NCI-H2196 treated with DMSO at 0.1 percent for 48 hours (cell line): ENCODE results near the gene EFCAB6.

Experiments used
- DNase-seq: peaks from one replicate; lab custom pipeline; 2025; ENCODE audit not compliant: unreplicated experiment; lab: John Stamatoyannopoulos, UW

EFCAB6 gene

DNA sequence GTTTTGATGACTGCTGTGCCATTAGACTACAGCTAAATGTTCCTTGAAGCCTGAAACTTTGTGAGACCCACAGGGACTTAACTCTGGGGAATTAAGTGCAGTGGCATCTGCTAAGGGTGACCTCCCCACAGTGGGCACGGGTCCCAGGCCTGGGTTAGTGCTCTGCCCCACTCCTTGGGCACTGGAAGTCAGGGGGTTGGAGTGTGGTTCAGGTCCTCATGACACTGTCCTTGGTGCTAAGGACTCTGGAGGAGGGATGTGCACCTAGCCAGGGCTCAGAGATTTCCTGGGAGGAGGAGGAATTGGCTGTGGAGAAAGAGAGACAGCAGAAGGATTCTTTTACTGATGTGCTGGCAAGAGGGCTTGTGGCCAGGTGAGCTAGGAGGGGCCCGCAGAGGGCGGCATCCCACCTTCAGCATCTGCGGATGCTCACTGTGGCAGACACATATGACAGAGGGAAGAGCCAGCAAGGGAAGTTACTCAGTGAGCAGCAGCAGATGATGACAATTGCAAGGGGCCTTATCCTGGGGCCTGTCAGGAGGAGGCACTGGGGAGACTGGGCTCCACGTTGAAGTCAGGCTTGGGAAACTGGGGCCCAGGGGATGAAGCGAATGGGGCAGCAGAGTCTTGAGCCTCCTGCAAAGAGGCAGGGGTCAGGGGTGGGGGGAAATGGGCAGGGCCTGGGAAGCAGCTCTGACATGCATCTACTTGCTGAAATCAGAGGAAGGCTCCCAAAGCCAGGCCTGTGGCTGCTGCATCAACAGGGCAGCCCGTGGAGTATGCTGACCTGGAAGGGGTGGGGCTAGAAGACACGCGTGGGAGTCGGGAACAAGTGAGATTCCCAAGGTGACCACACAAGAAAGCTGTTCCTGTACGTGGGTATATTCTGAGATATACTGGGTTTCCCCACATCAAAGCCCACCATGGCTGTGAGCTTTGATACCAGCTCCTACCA lies 256.3 kb downstream of the EFCAB6 start:
- no peak for DNase-seq

DNA sequence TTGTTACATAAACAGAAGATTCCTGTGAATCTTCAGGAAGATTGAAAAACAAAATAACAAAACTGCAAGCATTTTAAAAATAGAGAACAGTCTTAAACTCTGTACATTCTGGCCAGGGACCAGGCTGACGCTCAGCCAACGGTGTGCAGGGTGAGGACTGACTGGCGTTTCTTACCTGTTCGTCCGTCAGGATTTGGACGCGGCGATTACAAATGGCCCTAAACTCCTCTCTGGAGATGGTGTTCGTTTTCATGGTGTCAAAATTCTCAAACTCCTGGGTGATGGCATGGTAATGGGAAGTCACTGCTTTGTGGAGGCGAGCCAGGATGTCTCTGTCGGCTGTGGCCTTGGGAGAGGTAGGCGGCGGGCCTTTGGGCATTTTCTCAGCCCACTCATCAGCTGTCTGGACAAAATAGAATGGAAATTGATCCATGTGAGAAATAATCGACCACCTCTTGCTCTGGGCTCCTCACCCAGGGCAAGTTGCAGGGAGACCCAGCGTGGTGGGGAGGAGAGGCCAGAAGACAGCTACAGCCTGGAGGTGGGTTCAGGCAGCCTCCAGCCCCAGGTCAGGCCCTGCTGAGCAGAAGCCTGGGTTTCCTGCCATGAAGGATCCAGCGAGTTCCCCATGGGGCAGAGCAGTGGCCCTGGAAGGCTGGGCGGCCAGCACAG lies 257.3 kb downstream of the EFCAB6 start:
- no peak for DNase-seq

DNA sequence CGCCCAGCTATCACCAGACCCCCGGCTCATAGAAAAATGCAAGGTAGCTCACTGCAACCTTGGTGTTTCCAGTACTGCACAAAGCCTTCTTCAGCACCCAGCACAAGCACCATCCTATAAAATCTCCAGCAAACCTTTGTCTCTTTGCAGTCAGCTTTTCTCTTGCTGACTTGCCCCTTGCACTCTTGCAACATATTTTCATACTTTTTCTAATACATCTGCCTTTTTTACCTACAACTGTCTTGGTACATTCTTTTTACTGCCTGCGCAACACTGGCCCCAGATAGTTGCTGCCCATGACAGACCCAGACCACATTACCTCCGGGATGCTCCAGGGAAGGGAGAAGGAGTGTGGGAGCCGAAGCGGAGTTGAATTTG lies 257.9 kb downstream of the EFCAB6 start:
- no peak for DNase-seq

DNA sequence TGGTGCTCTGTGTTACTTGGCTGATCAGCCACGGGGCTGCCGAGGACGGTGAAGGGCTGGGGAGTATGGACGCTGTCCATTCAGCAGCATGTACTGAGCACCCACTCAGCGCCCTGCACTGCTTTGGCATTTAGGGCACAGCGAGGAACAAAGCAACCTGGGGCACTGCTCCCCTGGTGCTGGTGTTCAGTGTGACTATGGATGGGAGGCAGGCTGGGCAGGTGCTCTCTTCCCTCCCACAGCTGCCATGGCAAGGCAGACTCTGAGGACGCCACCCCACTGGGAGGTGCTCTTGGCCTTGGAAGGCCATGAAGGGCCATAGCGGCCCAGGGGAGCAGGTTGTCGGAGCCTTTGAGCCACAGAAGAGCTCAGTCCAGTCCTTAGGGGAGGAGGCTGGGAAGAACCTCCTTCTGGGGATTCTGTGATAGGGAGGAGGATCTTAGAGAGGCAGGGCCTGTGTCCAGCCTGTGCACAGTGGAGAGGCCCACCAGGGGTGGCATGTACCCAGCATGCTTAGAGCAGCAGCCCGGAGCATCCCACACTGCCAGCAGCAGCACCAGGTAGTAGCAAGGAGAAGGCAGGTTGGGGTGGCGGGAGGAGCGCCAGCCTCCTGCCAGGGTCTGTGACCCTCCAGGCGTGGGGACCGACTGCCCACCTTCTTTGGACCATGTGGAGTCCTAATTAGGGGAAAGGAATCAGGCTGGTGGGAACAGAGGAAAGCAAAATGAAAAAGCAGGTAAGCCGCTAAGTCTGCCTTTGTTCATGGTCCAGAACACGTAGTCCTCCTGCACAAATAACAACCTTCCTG lies 258.4 kb downstream of the EFCAB6 start:
- no peak for DNase-seq

DNA sequence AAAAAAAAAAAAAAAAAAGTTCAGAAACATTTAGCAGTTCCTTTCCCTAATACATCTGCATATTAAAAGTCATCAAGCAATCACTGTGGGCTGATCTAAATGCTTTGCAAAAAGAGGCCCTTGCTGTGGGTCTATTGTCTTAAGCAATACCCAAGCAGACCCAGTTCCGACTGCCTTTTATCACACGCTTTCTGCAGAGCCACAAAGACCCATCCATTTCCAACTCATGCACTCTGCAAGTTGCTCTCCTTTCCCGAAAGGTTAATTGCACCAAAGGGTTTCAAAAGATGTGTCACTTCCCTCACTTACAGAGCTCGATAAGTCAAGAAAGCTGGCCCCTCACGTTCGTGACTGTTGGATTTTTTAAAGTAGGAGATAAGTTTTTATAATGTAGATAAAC lies 261.4 kb downstream of the EFCAB6 start:
- no peak for DNase-seq

DNA sequence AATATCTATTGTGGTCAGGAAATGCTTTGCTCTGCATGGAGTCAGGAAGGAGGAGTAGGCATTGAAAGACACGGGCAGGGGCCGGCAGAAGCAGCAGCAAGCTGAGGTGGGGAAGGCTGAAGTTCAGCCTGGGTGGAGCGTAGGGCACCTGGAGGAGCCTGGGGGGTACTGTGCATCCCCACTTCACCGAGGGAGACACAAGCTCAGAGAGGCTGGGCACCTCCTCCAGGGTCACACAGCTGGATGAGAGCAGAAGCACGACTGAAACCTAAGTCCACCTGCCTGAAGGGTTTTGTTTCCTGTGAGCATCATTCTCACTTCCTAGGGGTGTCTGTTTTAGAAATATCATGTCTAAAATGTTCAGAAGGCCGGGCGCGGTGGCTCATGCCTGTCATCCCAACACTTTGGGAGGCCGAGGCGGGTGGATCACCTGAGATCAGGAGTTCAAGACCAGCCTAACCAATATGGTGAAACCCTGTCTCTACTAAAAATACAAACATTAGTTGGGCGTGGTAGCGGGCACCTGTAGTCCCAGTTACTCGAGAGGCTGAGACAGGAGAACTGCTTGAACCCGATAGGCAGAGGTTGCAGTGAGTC lies 262.0 kb downstream of the EFCAB6 start:
- DNase-seq = no peak

DNA sequence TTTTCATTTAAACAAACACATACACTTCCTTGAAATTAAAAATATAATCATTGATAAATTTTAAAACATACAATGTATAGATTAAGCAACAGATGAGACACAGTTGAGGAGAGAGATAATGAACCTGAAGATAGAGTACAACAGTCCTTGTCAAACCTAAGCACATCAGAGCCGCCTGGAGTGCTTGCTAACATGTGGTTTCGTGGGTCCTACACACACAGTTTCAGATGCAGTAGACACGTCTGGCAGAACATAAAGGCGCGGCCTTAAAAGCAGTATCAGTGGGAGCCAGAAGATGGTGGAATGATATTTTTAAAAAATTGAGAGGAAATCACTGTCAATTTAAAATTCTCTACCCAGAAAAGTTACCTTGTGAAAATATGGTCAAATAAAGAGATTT lies 265.9 kb downstream of the EFCAB6 start:
- DNase-seq = no peak

DNA sequence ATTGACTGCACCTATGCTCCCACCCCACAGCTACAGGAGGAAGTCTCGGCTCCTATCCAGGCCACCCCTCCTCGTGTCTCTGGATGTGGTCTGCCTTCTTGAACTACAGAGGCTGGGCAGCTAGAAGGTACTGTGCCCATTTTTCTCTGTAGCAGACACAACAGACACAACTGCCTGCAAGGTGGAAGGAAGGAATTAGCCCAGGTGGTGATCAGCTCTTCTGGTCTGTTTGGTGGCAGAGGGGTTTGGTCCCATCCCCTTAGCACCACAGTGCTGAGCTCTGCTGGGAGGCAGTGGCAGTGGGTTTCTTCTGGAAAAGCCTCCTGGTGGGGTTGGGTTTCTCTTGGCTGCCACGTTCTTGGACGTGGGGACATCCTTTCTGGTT lies 267.8 kb downstream of the EFCAB6 start:
- DNase-seq = no peak

DNA sequence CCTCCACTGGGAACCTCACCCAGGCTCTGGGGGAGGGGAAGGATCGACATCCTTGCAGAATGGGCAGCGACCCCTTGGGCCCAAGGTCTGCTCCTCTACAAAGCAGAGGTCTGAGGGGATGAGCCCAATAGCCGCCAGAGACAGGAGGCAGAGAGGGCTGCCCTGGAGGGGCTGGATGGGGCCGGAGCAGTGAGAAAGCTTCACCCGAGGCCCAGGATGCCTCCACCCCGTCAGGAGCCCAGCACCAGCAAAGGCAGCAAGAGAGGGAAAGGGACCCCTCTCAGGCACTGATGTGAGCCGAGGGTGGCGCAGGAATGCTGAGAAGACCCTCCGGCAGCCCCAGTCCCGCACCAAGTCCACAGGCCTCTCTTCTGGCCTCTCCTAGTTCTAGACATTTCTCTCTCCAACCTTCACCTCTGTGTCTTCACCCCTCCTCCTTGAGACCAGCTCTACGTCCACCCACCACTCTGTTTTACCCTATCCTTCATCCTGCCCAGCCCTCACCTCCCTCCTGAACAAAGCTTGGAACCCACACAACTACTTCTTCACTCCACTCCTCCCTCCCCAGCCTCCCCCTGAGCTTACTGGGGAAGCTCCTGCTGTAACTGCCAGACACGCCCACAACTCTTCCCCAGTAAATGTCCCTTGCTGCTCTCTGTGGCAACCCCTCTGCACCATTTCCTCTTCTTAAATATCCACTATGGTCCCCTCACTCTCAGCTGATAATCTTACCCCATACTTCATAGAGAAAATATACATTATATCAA lies 268.4 kb downstream of the EFCAB6 start:
- no peak for DNase-seq

DNA sequence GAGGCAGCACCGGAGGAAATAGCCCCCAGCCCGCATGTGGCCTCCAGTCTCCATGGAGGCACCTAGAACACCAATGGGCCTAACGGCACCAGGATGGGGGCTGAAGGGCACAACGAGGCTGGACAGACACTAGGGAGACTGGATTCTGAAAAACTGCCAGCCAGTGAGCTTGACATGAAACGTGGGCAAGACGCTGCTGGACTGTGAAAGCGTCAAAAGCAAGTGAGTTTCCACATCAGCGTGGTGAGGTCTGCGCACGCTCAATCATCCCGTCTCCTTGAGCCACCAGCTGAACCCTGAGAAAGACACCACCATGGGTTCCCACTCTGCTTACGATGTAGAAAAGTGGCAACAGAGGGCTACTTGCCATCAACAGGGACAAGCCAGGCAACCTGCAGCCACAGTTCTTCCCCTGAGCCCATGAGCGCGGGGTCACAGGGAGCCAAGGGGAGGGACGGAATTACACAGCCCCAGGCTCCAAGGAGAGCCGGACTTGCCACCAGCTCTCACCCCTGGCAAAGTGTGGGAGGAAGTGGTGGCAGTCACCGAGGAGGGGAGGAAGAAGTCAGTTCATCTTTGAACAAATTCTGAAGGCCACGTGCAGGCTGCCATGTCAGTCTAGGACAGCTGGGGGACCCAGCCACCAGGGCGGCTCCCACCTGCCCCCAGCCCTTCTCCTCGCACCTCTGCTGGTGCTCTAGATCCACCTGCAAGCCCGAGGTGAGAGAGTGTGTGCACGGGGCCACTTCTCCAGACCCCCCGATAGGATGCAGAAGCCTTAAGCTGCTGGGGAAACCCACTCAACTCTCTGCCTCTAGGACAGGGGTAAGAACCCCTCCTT lies 269.2 kb downstream of the EFCAB6 start:
- DNase-seq = no peak

DNA sequence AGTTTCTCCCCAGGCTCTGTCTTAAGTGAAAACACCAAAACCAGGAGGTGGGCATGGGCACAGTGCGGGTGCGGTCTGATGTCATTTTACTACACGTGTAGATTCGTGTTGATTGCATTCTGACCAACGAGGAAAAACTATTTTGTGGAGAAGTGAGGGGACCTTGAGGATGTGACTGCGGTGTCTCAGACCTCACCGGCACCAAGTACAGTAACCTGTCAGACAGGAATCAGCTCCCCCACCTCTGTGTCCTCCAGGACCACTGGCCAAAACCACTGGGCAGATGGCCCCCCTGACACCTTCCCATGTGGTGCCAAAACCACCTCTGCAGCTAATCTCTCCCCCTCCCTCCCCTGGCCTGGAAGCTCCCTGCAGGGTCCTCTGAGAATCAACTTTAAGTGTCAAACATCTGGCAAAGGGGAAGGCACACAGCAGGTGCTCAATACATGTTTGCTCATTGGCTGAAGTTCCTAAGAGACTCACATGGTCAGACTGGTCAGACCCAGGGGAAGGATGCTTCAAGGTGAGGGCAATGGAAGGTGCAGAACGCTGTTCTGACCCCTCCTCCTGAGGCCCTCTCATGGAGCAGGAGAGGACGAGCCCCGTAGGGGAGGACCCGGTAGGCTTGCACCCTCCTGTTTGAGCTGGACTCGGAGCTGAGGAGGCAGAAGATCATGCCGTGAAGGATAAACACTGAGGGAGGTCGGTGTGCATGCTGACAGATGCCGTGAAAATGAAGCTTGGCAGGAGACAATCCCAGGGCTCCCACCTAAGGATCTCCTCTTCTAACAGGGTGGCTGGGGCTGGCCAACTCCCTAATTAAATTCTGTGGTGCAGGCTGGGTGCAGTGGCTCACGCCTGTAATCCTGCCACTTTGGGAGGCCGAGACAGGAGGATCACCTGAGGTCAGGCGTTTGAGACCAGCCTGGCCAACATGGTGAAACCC lies 270.4 kb downstream of the EFCAB6 start:
- no peak for DNase-seq

DNA sequence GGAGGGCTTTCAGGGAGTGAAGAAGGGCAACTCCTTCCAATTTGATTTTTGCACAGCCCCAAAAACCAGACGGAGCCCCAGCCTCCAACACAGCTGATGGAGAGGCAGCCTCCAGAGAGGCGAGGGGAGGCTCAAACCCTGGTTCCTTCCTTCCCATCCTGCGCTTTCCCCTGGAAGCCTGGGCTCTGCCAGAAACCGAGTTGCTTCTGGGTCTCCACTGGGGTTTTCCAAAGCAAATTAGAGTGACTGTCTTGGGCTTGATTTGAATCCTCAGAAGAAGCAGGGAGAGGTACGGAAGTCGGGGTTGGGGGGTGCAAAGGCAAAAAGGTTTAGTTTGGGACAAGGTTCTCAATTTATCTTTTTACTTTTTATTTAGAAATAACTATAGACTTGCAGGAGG lies 271.1 kb downstream of the EFCAB6 start:
- no peak for DNase-seq

DNA sequence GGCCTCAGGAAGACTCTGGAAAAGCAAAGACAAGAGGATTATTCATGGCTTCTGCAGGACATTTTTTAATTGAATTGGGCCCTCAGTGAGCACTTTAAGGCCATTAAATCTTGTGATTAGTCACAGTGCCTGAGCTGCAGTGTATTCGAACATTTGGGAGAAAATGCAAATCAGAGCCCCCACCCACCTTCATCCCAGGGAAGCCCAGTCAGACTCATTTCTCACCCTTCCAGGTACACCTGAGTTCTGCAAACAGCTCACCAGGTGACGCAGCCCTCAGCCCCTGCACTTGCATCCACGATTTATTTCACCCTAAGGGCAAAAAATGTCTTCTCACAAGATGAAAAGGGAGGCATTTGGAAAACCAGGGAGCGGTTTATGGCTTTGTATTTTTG lies 271.6 kb downstream of the EFCAB6 start:
- DNase-seq = no peak

DNA sequence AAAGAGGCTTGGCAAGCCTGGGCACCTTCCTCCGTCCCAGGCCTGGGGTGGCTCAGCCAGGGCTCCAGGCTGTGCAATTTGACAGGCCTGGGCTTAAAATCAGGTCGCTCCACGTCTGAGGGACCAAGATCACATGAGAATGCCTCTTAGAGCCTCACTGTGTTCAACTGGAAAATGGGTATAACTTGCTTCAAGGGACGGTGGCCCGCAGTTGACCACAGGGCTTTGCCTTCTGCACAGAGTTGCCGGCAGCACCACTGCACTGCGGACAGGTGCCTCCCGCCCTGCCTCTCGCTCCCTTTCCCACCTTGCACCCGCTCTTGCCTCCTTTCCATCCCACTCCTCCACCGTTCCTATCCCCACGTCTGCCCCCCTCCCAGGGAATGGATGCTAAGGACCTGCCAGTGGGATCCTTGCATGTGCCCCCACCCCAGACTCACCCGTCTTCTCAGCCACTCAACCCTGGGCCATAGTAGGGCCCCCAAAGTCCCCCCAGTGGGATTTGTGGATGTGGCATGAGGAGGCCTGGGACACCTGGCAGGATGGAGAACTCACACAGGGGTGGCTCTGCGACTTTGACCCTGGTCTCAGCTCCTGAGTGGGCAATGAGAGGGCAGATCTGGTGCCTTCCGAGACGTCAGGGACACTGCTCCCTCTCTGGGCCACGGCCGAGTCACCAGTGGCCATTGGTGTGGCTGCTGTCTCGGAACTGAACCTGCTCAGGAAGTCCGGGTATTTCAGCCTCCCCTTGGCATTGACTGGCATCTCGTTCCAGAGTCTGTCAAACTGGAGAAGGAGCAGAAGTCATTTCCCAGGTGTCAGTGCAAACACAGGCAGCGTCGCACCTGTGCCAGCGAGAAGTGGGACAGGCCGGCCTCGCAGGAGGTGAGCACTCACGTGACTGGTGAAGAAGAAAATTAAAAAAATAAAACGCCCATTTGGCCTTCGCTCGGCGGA lies 272.3 kb downstream of the EFCAB6 start:
- no peak for DNase-seq

DNA sequence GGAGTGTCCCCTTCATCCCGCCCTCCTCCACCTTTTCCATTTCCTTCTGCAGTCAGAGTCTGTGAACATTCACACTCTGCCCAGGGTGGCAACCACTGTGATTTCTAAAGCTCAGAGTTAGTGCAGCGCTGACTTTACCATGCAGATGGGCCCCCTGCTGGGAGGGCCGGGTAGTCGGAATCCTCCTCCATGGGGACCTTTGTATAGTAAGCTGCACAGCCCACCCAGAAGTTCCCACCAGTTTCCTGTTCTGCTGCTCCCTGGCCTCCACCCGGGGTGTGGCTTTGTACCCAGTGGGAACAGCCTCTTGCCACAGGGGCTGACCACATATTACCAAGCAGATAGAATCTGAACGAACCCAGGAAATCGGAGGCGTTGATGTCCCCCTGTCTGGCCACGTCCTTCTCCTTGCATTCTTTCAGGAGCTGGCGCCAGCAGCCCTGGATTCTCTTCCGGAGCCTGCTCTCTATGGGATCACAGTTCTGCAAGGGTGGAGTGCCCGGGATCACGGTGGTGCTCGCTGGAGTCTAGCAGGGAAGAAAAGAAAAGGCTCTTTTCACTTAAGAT lies 275.0 kb downstream of the EFCAB6 start:
- DNase-seq = no peak

DNA sequence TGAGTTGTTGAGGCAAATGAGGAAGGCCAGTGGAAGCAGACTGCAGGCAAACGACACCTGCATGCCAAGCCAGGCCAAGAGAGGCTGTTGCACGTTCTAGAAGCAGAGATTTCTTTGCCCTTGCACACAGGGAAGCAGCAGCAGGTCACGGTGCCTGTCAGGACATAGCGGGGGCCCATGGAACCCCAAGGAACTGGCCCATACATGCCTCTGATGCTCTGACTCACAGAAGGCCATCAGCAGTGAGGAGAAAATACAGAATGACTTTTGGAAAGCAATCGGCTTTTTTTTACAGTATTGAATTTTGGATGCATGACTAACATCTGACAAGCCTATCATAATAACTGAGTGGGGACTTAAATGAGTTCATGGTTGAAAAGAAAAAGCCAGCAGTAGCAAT lies 276.4 kb downstream of the EFCAB6 start:
- no peak for DNase-seq

DNA sequence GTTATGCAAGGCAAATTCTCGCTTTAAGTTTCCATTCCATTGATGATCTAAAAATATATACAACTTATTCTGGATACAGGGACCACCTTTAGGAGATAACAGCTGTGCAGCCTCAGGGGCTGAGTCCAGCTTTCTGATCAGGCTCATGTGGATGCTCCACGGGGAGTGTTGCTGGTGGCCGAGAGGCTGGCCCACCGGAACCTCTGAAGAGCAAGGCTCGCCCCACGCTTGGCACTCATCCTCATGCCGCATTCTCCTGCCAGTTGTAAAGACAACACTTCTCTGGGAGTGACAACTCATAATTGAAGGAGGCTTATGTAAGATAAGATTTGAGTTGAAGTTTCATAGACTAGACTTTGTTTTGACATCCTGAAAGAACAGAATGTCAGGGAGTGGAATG lies 276.8 kb downstream of the EFCAB6 start:
- DNase-seq = no peak
